Fibroblast of skin of right biceps (primary cell): Measurements from ENCODE around the gene COL6A2.
A peak's percentile ranks its signal among the peaks of the same experiment; 100 is the strongest.

Source experiments
- DNase-seq: peaks from one replicate; pipeline ENCODE4 v3.0.0-alpha.2; 2013

Gene COL6A2

GRCh38 chr21:46097336-46098293, at the start of gene COL6A2:
TSS of gene COL6A2 (plus strand) at chr21:46098112.
- peak; percentile 80 for DNase-seq

GRCh38 chr21:46048926-46049889, 48.7 kb upstream of the COL6A2 start:
- DNase-seq = peak; percentile 100

GRCh38 chr21:46049890-46050667, 47.8 kb upstream of the COL6A2 start:
- DNase-seq = no peak

DNA sequence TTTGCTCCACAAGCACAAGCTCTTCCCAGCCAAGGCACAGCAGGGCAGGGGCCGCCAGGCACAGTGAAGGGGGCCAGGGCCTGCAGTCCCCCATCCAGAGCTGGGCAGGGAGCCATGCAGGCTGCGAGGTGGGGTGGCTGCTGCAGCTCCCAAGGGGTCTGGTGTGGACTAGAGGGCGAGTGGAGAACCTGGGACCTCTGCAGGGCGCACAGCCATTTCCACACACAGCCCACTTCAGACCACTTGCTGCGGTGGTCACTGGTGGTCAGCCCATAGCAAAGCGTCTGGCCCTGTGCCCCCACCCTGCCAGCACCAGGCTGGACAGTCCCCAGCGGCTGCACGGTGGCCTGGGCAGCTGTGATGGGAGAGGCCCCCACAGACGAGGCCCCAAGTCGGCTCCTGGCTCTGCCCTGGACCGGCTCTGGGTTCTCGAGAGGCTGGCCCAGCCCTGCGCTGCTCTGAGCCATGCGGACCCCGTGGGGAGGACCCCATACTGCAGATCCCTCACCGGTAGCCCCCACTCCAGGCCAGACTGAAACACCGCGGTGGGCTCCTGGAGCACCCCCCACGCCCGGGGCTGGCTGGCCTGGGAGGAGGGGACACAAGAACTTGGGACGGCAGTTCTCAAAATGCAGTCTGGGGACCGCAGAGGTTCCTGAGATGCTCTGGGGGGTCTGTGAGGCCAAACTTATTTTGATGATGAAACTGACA, 47.1 kb upstream of the COL6A2 start:
- DNase-seq = no peak

GRCh38 chr21:46051379-46051770, 46.5 kb upstream of the COL6A2 start:
- DNase-seq = no peak

DNA sequence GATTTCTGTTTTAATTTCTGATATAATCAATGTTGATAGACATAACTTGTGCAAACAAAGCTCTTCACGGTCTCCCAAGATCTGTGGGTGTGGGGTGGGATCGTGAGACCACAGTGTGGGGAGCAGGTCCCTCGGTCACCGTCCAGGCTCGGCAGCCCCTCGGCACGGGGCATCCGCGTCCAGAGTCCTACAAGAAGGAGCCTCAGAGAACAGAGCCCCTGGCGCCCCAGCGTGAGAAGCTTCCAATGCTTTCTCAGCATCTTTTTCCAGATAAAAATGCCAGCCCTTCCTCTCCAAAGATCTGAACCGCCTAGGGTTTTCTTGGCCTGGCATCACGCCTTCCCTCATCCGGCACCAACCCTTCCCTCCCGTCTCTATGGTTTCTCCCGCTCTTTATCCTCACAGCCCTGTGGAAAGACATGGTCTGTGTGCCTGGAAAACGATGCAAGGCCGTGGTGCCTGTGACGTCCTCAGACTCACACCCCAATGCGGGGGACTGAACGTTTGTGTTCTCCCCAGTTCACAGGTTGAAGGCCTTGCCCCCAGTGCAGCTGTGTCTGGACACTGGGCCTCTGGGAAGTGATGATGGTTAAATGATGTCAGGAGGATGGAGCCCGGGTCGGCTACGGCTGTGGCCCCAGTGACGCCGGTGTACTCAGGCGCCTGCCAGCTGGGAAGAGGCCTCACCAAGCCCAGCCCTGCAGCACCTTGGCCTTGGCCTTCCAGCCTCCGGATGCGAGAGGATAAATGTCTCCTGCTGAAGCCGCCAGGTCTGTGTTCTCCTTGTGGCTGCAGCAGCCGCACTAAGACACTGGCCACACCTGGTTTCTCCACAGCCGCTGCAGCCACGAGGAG, 45.9 kb upstream of the COL6A2 start:
- DNase-seq = peak; percentile 27

DNA sequence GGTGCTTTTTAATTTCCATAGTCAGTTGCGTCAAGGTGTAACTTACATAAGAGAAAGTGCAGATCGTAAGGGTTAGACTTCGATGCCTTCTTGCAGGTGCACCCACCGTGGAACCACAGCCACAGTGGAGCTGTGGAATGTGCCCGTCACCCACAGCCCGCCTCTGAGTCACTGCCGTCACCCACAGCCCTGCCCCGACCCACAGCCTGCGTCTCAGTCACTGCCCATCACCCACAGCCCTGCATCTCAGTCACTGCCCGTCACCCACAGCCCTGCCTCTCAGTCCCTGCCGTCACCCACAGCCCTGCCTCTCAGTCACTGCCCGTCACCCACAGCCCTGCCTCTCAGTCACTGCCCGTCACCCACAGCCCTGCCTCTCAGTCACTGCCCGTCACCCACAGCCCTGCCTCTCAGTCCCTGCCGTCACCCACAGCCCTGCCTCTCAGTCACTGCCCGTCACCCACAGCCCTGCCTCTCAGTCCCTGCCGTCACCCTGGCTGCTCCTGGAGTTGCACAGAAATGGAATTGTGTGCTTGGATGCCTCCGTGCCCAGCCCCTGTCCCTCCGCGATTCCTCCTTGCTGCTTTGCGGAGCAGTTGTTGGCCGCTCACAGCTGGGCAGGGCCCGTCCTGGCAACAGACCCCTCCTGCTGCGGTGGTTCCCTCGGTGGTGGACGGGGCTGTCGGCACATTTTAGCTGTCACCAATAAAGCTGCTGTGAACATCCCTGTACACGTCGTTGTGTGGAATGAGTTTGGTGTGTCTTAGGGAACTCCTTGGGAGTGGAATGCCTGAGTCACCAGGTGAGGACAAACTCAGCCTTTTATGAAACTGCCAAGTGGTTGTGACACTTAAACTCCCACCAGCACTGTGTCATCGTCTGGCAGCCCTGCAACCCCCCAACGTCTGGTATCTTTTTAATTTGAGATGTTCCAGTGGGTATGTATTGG, 44.9 kb upstream of the COL6A2 start:
- peak; percentile 97 for DNase-seq

- DNase-seq = peak; percentile 35
Observed at GRCh38 chr21:46054031-46054430, 43.9 kb upstream of the COL6A2 start.

DNA sequence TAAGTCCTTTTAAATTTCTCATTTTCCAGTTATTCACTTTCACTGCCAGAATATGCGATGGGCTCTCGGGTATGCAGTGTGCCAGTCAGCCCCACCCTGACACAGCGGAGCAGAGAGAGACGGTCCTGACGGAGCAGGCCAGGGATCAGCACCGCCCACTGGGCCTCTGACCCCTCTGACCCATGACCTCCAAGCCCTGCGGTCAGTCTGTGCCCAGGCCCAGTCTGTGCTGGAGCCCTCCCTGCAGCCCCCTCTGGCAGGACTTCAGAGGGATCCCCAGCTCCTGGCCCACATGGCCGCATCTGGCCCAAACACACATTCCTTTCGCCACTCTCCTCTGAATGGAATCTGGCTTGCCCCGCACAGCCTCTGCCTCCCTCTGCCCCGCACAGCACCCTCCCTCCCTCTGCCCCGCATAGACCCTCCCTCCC, 43.4 kb upstream of the COL6A2 start:
- peak; percentile 49 for DNase-seq

GRCh38 chr21:46055863-46056281, 42.0 kb upstream of the COL6A2 start:
- no peak for DNase-seq

GRCh38 chr21:46056450-46056903, 41.4 kb upstream of the COL6A2 start:
- peak; percentile 93 for DNase-seq

GRCh38 chr21:46057111-46057709, 40.7 kb upstream of the COL6A2 start:
- peak; percentile 31 for DNase-seq

DNA sequence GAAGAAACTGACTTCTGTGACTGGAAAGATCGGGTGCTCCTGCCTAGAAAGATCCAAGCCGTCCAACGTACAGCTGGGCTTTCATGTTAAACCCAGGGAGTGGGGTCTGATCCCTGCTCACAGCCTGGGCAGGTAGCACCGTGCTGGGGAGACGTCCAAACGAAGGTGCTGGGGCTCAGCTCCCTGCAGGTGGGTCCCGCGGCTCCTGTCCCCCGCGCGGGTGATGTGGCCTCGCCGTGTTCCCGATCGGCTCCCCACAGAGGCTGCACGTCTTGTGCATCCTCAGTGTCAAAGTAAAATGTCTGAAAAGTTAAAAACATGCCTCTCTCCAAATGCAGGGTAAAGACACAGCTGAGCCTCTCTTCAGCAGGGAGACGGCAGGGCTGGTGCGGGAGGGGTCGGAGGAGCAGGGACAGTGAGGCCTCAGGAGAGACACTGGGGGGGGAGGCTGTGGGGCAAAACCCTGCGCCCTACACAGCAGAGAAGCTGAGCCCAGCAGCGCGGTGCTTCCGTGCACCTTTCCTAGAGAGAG, 40.1 kb upstream of the COL6A2 start:
- DNase-seq = no peak

- no peak for DNase-seq
Observed at GRCh38 chr21:46058431-46059145, 39.3 kb upstream of the COL6A2 start.

DNA sequence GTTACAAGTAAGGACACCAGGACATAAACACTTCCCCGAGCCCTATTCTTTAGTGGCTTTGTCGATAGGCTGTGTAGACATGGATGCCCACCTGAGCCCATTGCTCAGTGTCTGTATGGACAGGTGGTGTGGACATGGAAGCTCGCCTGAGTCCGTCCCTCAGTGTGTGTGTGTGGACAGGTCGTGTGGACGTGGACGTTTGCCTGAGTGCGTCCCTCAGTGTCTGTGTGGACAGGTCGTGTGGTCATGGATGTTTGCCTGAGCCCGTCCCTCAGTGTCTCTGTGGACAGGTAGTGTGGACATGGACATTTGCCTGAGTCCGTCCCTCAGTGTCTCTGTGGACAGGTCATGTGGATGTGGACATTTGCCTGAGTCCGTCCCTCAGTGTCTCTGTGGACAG, 38.7 kb upstream of the COL6A2 start:
- no peak for DNase-seq

DNA sequence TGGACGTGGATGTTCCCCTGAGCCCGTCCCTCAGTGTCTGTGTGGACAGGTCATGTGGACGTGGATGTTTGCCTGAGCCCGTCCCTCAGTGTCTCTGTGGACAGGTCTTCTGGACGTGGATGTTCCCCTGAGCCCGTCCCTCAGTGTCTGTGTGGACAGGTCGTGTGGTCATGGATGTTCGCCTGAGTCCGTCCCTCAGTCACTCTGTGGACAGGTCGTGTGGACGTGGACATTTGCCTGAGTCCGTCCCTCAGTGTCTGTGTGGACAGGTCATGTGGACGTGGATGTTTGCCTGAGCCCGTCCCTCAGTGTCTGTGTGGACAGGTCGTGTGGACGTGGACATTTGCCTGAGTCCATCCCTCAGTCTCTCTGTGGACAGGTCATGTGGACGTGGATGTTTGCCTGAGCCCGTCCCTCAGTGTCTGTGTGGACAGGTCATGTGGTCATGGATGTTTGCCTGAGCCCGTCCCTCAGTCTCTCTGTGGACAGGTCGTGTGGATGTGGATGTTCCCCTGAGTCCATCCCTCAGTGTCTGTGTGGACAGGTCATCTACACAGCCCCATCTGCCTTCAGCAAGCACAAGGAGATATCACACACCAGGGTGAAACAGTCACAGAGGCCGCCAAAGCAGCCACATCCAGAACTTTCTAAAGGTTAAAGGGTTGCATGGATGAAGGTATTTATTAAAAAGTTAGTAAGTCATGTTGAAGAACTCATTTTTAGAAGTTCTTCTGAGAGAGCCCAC, 38.0 kb upstream of the COL6A2 start:
- peak; percentile 19 for DNase-seq

DNA sequence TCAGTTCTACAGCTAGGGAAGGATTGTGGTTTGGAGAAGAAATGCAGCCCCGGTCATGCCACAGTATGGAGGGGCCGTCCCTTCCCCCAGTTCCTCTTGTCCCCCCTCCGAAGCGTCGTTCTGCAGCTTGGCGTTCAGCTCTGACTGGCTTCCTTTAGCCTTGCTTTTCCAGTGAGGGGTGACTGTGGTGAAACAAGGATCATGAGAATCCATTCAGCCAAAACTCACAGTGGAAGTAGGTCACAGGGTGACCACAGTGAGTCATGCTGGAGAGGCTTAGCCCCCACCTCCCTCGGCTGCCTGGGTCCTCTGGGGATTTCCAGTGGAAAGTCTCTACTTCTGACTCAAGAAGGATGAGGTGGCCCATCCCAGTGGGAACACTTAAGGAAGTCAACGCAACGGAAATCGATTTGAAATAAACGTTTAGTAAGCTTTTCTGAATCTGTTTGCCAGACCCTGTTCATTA, 37.3 kb upstream of the COL6A2 start:
- DNase-seq = peak; percentile 100
